Stimulated activated CD4-positive, alpha-beta T cell treated with anti-CD3 and anti-CD28 coated beads, TNF-alpha, amount 100 ng/mL, for 4 hours (primary cell): ENCODE measurements around the gene BNC2.

ENCODE experiments used
- DNase-seq, 3 experiments: peaks; one replicate each; pipeline ENCODE4 v3.0.0-alpha.2; 2020; ENCODE audit warnings: low read depth in 3 of 3

BNC2 gene

DNA sequence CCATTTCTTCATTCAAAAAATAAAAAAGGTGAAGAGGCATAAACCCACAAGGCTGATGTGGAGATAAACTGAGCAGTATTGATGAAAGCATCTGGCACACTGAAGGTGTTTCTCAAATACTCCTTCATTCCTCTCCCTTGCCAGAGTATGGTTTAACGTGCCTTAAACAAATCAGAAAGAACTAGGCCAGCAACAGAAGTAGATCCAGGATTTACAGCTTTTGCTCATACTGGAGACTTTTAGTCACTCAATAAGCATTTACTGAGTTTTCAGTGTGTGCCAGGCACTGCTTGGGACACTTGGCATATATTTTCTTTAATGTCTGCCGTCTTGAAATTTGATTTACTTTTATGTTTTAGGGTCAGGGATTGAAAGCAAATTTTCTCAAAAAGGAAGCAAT lies 53.0 kb downstream of the BNC2 start:
- no peak for DNase-seq

DNA sequence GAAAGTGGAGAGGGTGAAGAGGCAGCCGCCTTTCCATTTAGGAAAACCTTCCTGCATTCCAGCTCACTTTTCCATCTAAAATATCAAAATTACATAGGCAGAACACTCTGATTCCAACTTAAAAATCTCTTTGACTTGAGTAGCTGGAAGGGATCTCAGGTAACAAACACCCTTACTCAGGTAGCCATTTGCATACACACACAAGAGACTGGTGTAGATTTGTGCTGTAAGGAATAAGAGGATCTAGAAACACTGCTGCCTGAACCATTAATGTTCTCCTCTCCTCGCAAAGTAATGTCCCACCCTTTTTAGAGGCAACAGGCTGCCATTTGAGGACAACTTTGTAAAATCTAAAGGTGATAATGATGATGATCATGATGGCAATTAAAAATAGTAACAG lies 53.5 kb downstream of the BNC2 start:
- no peak for DNase-seq

DNA sequence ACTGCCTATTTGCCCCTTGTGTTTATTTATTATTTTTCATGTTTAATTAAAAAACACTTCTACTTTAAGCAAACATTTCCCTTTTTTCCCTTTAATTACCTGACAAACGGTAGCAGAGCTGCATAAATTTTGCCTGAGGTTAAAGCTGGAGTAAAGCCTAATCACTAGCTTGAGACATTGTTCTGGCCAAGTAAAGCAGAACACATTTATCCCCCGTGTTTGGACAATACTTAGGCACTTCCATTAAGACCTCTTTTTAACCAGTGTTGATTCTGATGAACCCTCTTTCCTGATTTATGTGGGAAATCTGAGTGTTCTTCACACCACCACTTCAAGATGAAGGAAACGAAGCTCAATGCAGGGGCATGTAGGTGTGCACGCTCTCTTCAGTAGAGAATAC lies 54.5 kb downstream of the BNC2 start:
- DNase-seq: no peak

DNA sequence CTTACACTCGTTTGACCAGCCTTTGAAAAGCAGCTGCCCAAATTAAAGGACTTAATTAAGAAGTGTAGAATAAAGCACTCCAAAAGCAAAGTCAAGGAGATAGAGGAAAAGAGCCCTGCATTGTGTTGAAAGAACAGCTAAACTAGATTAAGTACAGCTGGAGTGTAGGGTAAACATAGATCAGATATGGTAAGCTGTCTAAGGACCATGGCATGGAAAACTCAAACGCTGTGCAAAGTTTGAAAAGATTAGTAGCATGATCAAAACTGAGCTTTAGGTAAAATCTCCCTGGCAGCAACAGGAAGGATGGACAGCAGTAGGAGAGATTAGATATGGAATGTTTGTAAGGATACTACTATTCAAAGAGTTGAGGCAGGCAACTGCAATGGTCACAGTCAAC lies 55.4 kb downstream of the BNC2 start:
- DNase-seq: no peak

DNA sequence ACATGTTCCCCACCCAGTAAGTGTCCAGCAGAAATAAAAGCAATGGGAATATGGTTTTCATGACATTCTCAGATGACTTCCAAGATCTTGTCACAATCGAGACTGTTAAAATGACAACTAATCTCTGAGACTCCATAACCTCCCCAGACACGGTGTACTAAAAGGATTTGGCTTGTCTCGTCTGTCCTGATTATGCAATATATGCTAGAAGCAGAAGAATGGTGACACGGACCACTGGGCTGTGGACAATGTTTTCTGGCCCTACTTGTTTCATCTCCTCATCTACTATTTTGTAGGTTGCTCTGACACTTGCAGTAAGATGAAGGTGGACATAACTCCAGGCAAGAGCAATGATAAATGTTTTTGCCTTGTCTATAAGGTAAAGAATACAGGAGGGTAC lies 56.6 kb downstream of the BNC2 start:
- no peak for DNase-seq

DNA sequence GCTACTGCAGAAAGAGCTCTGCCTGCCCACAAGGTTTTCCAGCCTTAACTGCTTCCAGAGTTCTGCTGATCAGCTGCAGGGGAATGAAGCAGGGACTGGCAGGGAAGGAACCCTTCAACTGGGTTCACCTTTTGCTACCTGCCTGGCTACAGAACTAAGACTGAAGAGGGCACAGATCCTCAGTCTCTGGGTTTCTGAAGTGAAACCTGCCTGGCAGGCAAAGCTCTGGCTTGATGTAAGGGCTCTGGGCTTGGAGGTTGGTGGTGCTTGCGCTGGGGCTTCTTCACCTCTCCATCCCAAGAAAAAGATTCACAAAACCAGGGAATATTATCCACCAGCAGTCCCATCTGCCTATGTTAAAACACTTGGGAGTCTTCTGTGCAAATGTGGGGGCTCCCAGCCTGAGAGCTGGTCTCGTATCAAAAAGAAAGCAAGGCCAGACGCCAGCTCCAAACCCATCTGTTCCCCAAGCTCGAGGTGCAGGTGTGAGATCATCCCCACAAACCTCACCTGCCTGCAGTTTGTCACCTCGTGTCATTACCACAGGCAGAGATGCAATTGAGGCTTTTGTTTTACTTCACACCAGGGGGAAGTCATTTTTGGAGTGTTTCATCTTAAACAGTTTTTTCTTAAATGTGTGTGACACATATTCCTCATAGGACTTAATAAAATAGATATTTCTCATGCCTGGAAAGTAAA lies 58.3 kb downstream of the BNC2 start:
- DNase-seq: no peak

DNA sequence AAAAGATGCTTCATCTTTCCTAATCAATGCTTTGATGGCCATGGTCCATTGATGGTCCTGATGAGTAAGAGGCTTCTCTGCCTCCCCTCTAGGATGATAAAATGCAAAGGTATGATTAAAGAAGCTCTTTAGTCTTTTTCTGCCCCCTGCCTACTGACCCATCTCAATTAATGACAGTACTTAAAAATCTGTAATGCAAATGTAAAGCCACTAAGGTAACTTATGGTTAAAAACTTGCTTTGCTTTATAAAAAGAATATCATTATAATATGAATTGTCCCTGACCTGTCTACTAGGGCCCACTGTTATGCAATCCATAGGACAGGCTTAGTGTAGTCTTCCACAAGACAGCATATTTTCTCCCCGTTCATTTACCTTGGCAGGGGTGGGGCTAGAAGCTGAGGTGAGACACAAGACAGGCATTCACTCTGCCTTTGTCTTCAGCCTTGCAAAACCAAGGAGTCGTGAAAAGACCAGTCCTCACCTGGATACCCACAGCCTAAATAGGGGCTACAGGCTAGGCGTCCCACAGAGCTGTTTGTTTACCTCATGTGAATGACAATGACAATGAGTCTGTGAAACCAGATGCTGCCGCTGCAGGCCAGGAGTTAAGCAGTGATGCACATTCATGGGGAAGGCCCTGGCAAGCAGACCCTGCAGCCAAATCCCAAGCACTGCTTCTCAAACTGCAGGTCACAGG lies 60.4 kb downstream of the BNC2 start:
- DNase-seq: no peak

DNA sequence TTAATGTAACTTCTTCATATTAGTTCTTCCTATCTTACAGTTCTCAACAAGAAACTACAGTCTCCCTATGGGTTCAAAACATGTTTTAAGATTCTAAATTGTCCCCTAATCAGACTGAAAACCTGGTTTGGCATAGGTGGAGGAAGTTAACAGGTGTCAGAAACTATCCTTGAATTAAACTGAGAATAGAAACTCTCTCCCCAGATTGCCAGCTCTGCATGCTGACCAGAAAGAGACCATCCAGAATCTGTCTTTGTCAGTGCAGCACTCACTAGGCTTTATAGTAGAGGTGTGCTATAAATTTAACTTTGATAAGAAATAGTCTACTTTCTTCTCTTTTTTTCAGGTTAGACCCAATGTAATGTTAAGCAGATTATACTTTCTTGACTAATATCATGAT lies 63.8 kb downstream of the BNC2 start:
- no peak for DNase-seq

DNA sequence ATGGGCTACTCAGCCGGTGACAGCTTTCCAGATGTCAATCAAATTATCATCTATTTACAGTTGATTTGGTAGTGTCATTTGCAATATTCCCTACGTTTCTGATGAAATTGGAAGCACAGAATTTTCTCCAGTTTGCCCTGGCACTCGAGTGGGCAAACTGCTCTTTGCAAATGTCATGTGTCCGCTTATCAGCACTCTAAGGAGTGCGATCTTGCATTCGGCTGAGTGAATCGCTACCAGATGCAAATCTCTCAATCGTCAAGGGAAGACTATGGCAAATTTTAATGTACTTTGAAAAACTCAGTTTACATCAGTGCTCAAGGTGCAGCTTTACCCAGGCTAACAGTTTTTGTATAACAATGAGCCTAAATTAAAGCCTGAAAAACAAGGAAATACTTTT lies 66.8 kb downstream of the BNC2 start:
- no peak for DNase-seq

DNA sequence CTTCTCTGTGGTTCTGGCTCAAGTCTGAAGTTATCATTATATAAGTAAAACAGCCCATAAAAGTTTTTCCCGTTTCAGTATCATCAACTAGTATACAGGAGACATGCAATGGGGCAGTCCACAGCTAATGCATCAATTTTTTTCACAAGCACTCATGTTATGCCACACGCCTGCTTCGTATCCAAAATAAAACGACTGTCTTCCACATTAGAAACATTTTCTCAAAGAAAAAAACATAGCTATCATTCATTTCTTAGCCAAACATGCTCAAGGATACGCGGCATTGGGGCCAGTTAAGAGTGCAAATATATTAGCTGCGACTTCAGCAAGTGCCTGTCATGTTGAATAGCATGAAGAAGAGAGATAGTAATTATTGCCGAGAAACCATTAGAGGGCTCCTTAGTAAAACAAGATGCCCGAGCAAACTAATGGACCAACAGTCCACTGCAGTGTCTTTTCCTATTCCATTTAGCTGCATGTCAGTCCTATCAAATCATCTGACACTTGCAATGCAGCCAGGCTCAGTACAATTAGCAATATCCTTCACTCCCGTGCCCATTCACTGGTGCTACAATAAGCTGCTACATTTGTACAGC lies 68.5 kb downstream of the BNC2 start:
- DNase-seq: no peak

DNA sequence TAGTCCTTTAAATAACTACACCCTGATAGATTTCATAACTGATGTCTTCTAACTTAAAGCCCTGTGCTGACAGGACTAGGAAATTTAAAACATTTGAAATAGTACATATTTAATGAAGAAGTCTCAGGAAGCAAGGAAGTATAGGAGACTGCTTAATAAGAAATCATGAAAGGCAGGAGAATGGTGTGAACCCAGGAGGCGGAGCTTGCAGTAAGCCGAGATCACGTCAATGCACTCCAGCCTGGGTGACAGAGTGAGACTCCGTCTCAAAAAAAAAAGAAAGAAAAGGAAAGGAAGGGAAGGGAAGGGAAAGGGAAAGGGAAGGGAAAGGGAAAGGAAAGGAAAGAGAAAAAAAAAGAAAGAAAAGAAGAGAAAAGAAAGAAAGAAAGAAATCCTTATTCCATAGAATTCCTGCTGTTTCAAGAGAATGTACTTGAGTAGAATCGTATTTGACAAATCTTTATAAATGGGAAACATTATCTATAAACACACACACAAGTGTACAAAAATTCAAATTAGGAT lies 74.1 kb downstream of the BNC2 start:
- DNase-seq: no peak

DNA sequence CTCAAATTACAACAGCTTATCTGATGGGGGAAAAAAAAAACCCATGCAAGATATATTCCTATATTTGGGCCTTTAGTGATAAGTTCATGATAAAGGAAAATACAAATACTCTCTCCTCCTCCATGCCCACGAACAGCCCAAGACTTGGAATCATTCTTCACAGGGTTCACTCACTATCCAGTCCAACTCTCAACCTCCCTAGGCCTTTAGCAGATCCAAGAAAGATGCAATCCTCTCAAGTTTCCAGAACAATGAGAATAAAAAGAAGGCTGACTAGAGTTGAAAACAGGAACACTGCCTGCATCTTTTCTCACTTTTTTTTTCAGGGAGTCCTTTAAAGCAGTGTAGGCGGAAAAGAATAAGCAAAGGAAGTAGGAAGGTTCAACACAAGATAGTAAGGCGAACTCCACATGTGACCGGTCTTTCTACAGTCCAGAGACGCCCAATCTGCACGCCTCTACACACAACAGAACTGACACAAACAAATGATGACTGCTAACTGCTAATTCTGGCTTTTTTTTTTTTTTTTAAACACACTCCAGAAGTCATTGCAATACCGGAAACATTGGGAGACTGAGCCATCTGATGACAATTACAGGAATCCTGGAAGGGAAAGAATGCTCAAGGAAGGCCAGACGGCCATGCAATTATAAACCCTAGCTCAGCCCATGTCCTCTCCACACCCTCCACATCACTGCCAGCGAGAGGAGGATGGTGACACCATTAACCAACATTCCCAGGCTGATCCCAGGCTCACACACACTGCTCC lies 75.4 kb downstream of the BNC2 start:
- DNase-seq: no peak

DNA sequence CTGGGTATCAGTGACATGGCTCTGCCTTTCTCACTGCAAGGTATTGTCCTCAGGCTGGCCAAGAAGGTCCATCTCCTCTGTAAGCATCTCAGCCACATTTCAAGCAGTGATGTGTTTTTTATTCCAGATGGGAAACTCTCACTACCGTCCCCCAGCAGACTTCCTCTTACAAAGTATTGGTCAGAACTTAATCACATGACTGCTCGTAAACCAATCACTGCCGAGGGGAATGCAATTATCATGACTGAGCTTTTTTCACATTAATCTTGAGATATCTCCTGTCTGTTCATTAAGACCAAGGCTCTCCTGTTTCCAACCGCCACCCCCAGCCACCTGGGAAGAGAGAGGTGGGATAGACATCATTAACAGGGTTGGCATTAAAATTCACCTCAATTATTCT lies 76.4 kb downstream of the BNC2 start:
- DNase-seq: no peak

DNA sequence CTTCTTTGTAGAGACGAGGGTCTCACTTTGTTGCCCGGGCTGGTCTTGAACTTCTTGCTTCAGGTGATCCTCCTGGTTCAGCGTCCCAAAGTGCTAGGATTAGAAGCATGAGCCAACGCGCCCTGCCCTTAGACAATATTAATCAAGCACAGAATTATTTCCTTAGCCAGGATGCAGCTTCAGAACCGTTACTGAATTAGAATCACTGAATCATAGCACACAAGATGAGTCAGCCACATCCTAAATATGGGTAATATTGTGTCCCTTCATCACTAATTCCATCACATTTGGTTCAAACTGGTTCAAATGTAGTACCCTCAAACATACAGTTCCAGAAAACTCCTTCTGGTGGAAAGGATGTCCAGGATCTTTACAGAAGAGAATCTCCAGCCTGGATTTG lies 82.7 kb downstream of the BNC2 start:
- no peak for DNase-seq

DNA sequence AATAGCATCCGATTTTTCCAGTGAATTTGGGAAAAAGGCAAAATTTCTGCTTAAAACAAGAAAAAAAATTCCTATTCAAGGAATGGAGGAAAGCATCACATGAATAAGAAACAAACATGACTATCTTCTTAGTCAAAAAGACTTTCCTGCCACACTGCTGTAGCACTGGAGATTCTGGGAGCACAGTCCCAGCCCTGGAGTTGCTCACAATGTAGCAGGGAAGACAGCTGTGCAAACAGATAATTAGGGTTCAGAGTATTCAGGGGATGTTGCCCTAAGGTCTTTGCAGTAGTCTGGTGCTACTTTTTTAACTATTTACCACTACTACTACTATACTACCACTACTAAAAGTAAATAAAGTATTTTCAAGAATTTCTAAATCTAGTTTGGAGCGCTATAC lies 86.5 kb downstream of the BNC2 start:
- no peak for DNase-seq

DNA sequence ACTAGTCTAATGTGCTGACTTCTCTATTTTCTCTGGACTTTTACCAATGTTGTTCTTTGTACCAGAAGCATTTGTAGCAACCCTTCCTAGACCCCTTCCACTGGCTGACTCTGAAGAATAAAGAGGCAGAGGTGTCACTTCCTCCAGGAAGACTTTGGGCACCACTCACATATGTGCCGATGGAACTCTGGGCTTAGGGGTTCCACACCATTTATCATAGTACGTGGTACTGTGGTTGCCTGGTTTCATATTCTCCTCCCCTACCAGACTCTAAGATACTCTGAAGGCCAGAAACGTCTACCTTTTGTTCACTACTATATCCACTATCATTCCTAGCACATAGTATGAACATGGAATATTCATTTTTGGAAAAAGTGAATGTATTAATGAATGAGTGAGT lies 88.0 kb downstream of the BNC2 start:
- no peak for DNase-seq

DNA sequence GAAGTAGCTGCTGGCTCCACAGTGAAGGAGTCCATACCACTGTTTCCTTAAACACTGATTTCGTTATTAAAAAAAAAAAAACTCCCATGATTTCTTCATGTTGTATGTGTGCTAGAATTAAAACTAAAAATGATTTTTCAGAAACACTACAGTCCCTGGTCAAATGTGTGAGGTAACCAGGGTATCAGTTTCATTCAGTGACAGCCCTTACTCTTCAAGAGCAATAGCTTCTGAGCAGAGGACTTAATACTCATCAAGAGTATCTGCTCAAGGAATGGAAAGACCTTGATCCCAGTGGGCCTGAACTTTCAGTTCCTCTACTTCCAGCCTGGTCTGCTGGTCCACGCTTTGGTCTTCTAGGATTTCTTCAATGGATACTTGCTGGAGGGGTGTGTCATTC lies 95.1 kb downstream of the BNC2 start:
- DNase-seq: no peak

DNA sequence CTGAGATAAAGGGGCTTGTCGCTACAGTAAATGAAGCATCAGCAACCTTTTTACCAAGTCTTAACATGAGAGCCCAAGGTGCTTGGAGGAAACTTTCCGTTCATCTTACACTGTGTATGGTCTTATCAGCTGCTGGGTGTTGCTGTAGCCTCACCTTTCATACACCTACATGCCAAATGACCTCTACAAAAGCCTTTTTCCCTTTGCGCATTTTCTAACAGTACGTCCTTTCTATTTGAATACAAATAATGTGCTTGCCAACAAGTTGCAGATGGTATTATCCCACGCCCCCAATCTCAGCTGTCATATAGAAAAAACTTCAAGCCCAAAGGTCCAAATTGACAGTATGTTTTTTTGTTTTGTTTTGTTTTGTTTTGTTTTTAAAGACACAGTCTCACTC lies 96.9 kb downstream of the BNC2 start:
- DNase-seq: no peak

DNA sequence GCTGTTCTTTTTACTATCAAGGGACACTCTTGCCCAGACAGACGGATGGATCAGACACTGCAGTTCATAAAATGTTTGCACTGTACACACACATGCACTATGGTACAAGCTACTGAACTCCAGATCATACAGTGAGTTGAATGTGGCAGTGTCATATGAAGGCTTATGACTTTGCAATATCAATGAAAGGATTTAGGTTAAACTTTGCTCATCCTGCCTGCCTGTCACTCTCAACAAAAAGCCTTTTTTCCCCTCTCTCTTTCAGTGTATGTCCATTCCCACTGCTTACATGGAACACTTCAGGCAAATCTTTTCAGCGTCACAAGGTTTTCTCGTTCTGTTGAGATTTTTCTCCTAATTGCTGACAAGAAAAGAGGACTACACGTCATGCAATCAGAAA lies 97.4 kb downstream of the BNC2 start:
- DNase-seq: no peak

DNA sequence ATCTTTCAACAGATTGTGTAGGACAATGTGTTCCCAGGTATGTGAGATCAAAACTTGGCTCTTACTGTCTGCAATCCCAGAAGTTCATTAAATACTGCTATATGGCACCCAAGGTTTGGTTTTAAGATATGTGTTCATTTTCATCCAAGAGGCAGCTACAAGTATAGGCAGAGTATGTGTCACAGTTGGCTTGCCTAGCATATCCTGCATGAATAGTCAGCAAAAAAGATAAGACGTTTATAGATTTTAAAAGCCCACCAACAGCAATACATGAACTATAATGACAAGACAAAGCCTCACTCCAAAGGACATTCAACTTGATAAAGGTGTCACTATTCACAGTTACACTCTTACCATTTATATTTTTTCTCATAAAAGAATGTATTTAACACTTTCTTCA lies 99.1 kb downstream of the BNC2 start:
- DNase-seq: no peak

DNA sequence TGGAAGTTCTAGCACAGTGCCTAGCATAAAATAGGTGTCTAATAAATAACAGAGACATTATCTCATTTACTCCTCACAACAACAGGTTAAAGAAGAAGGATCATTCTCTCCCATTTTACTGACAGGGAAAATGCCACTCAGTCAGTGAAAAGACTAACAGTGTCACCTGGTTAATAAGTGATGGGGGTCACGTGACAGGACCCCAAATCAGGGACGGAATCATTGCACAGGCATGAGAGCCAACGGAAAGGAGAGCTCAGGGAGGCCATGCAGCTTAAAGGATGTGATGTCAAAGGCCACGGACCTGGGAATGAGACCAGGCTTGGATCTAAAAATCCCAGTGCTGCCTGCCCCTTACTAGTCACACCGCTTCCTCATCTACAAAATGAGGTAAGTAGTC lies 101.2 kb downstream of the BNC2 start:
- no peak for DNase-seq

DNA sequence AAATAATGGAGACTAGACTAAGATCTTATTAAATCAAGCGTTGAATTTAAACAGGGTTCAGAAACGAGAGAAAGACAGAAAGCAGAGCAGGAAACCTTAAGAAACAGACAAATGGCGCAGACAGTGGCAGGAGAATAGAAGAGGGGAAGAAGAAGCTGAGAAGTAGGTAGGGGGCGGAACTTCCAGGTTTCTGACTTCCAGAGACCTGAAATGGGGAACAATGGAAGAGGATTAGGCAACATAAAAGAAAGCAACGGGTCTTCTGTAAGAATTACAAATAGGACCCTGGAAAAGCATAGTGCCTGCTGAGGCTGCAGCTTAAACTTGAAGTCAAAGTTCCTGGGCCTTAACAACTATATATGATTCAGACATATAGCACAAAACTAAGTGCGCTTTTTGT lies 101.7 kb downstream of the BNC2 start:
- DNase-seq: no peak

DNA sequence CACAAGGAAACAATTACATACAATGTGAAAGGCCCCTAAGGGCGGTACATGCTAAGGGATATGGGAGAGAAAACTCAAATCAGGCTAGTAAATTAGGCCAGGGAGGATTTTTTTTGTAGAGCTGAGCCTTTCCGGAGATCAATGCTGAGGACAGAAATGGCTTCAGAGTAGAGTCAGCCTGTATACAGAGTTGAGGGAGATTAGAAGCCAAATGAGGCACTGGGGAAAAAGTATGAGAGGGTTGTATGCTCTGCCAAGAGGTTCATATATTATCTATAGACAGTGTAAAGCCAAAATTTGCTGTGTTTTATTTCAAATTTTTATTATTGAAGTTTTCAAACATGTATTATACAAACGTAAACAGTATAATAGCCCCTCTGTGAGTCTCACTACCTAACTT lies 103.1 kb downstream of the BNC2 start:
- no peak for DNase-seq
